Esophagus muscularis mucosa (tissue), 4 donors: ENCODE data around the gene FHIP1A.

Experiments used
- CTCF ChIP-seq, 3 experiments: fragments of 200-600 bp in 2 of 3; fragments of 450-650 bp in 1 of 3; sonication (generic) in 2 of 3; IDR thresholded peaks; one replicate each; pipeline ENCODE4 v1.5.1; 2017 to 2019; ENCODE audit warnings: antibody characterized with exemption in 3 of 3, mild to moderate bottlenecking in 2 of 3, moderate library complexity in 1 of 3
- EP300 ChIP-seq: sonication (generic); formaldehyde crosslinking; IDR thresholded peaks from one replicate; pipeline ENCODE4 v1.6.1; 2017; ENCODE audit warnings: antibody characterized with exemption
- POLR2A ChIP-seq: fragments of 450-650 bp; IDR thresholded peaks from one replicate; pipeline ENCODE4 v1.6.1; 2017; ENCODE audit warnings: antibody characterized with exemption, moderate library complexity, mild to moderate bottlenecking, low read depth
- POLR2AphosphoS5 ChIP-seq, 2 donors: sonication (generic); formaldehyde crosslinking; IDR thresholded peaks; one replicate each; pipeline ENCODE4 v1.6.1; 2017; ENCODE audit warnings: antibody characterized with exemption in 2 of 2

- TF ChIP-seq POLR2A: no peak
- TF ChIP-seq CTCF (IDR thresholded peaks at IDR 0.05): no peak
- no peak for TF ChIP-seq POLR2AphosphoS5 (IDR thresholded peaks at IDR 0.05)
- no peak for TF ChIP-seq EP300
These were observed 17.5 kb downstream of the FHIP1A start for GRCh38 chr4:151426513-151426912.
